GM19193 (cell line): ENCODE results near the gene SHANK2.

Experiments used
- POLR2A ChIP-seq: IDR thresholded peaks from 4 replicates; pipeline ENCODE4 v1.6.1; 2011; ENCODE audit not compliant: insufficient read depth, insufficient read length; ENCODE audit errors: extremely low read depth

Gene SHANK2

GRCh38 chr11:71221201-71221600 lies 31.2 kb downstream of the SHANK2 start:
- TF ChIP-seq POLR2A: no peak

DNA sequence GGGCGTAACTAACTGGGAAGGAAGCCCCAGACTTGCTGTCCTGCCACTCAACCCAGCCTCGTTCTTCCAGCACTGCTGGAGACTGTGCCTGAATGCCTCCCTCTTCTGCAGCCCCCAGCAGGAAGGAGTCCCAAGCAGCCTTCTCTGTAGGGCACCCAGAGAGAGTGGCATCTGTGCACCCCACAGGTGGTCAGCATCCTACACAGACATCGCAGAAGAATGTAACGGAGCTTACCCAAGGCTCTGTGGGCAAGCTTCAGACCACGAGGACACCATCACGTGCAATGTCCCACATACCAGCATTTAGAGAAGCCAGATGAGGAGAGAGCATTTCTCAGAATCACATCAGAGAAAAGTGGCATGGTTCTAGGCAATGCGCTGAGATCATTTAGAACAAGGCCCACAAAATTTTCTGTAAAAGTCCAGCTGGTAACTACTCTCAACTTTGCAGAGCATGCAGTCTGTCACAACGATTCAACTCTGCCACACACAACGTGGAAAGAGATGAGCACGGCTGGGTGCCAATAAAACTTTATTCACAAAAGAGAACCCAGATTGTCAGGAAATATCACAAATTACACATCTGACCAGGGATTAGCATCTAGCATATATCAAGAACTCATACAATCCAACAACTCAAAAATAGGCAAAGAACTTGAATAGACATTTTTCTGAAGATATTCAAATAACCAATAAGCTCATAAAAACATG lies 33.4 kb downstream of the SHANK2 start:
- no peak for TF ChIP-seq POLR2A

- TF ChIP-seq POLR2A: no peak
Measured at GRCh38 chr11:71215425-71215965, 36.9 kb downstream of the SHANK2 start.

DNA sequence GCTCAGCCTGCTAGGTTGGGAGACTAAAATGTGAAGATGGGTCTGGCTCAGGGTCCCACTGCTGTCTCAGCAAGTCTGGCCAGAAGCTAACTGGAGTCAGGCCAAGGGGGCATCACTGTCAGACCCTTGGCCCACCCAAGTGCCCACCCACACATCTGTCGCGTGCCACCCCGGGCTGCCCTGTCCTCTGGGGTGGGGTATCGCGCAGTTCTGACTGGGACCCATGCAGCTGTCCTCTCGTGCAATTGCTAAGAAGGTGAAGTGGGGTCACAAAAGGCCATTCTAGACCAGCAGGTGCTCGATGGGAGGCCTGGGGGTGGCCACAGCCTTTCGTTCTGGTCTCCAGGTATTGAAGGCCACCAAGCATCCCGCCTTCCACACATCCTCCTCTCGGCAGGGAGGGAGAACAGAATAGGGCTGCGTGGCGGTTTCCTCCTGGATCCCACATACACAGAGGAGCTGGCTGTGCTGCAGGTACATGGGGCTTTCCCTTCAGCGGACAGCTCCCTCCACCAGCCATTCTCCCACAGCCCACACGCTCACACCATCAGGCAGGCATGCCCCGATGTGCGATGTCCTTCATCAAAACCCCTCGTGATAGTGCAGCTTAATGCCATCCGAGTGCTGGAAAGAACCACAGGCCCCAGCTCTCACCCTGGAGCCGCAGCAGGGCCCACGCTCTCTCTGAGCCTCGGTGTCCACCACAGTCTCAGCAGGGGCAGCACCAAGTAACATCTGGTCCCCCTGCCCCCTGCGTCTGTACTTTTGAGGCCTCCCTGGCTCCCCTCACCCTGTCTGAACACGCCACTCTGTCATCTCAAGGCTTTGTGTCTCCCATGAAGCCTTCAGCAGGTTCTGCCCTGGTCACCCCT lies 37.6 kb downstream of the SHANK2 start:
- TF ChIP-seq POLR2A: no peak

- TF ChIP-seq POLR2A: no peak
Measured at GRCh38 chr11:71213696-71214552, 38.5 kb downstream of the SHANK2 start.

- TF ChIP-seq POLR2A: no peak
Measured at GRCh38 chr11:71212871-71213559, 39.4 kb downstream of the SHANK2 start.

DNA sequence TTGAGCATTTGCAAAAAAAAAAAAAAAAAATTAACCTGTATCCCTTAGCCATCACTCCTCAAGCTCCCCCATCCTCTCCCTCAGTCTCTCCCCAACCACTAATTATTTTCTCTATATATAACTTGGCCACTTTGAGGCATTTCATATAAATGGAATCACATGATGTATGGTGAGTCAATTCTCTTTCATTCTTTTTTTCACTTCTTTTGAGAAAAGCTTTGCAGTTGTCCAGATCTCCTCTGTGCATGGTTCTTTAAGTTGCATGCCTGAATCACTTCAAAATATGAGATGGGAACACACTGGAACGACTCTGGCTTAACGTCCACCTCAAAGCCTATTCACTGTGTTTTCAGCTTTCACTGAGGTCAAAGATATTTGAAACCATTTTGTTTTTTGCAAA lies 40.7 kb downstream of the SHANK2 start:
- TF ChIP-seq POLR2A: no peak

GRCh38 chr11:71210861-71211260 lies 41.5 kb downstream of the SHANK2 start:
- TF ChIP-seq POLR2A: no peak

DNA sequence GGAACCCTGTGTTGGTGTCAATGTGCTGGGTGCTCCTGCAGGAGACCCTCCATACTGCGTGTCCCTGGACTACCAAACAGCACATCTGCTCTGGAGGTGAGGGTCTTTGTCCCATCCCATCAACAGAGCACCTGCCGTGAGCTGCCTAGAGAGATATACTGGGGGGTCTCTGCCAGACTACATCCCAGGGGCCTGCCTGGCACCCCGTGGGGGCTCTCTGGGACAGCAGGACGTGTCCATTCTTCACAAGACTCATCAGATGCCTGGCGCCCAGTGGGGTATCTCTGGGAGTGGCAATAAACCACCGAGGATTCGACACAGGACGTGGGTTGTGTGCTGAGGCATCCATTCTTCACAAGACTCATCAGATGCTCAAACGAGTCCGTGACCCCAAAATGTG lies 42.7 kb downstream of the SHANK2 start:
- TF ChIP-seq POLR2A: no peak

- TF ChIP-seq POLR2A: no peak
Measured at GRCh38 chr11:71209181-71209580, 43.2 kb downstream of the SHANK2 start.

DNA sequence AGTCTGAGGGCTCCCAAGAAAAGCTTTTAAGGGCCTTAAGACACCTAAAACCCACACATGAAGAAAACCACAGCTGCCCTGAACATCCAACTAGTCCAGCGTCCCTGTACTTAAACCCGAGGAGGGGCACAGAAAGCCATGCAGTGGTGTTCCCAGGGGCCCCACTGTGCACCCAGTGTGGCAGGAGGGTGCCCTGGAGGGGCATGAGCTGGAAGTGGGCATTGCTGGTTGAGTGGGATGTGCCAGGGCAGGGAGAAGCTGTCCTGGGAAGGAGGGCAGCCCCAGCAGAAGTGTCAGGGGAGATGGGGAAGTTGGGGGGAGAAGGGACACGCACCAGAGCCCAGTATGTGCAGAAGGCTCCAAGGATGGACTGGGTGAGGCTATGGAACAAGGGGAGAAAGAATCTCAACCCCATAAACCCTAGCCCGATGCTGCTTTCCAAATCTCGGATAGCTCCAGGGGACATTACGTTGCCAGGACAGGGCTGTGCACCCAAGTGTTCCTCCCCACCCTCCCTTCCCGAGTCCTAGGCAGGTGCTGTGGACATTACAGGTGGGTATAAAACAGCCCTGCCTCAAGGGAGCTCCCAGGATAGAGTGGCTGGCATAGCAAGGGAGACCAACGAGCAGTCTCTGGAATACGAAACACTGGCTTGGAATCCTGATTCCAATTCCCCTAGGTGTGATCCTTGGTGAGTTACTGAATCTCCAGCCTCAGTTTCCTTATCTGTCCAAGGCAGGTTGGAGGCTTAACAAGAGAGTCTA lies 44.2 kb downstream of the SHANK2 start:
- TF ChIP-seq POLR2A: no peak

GRCh38 chr11:71207563-71207962 lies 44.8 kb downstream of the SHANK2 start:
- no peak for TF ChIP-seq POLR2A

- TF ChIP-seq POLR2A: no peak
Measured at GRCh38 chr11:71206186-71206585, 46.2 kb downstream of the SHANK2 start.

DNA sequence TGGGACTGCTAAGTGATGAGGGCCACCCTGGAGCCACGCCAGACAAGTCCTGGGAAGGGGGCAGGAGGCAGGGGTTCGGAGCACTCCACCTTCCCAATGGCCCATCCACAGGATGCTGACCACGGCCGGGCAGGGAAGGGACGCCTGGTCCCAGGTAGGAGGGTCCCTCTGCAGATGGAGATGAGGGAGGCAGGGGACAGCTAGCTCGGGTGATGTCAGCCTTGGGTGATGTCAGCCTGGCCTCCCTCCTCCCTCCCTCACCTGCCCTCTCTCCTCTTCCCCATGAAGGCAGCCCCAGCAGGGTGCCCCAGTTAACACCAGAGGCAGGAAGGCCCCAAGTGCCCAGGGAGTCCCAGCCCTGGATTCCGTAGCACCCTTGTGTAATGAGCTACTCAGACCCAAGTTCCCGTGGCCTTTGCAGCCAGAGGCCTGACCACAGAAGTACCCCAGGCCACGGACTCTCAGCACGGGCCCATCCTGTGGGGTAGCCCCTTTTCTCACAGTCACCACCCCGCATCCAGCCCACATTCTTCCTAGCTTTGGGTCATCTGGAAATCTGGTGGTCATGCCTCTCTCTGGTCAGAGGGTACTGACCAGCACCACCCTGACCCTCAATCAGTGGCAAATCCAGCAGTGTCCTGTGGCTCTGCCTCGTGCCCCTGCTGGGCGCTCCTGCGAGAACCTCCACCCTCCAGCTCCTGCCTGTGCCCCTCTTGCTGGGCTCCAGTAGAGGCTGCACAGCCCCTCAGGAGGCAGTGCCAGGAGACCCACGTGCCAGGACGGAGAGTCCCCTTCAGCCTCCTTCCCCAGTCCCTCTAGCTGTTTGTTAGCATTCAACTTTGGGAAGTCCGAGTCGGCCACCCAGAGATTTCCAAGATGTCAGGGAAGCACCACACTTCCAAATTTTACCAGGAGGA lies 47.4 kb downstream of the SHANK2 start:
- no peak for TF ChIP-seq POLR2A
